ENCODE measurements around the gene AICDA.

AICDA gene

GRCh38 chr12:8644345-8645248 lies 31.9 kb upstream of the AICDA start:
- no peak for TF ChIP-seq CTCF (conservative IDR thresholded peaks at IDR 0.05; ENCODE audit: control insufficient read depth, insufficient read depth, low read depth, low read length)
- H3K4me3 ChIP-seq (ENCODE audit: control insufficient read depth, low read depth, low read length) = no peak overlapping the region

GRCh38 chr12:8642775-8643174 lies 30.1 kb upstream of the AICDA start:
- TF ChIP-seq CTCF (conservative IDR thresholded peaks at IDR 0.05; ENCODE audit: control insufficient read depth, insufficient read depth, low read depth, low read length) = no peak
- no peak overlapping the region for H3K4me3 ChIP-seq (ENCODE audit: control insufficient read depth, low read depth, low read length)
- no peak for DNase-seq (ENCODE audit: low read depth)

More at GRCh38 chr12:8644345-8645248, 31.9 kb upstream of the AICDA start:
- DNase-seq (ENCODE audit: low read depth) = peak; percentile 17

- no peak for DNase-seq (ENCODE audit: low read depth)
- H3K4me3 ChIP-seq (ENCODE audit: control insufficient read depth, low read depth, low read length) = no peak overlapping the region
- TF ChIP-seq CTCF (conservative IDR thresholded peaks at IDR 0.05; ENCODE audit: control insufficient read depth, insufficient read depth, low read depth, low read length) = no peak
These were observed 27.3 kb upstream of the AICDA start for GRCh38 chr12:8639936-8640335.

- DNase-seq (ENCODE audit: low read depth) = no peak
- no peak for TF ChIP-seq CTCF (conservative IDR thresholded peaks at IDR 0.05; ENCODE audit: control insufficient read depth, insufficient read depth, low read depth, low read length)
- H3K4me3 ChIP-seq (ENCODE audit: control insufficient read depth, low read depth, low read length) = no peak overlapping the region
These were observed 26.3 kb upstream of the AICDA start for GRCh38 chr12:8638951-8639350.

- no peak overlapping the region for H3K4me3 ChIP-seq (ENCODE audit: control insufficient read depth, low read depth, low read length)
- no peak for TF ChIP-seq CTCF (conservative IDR thresholded peaks at IDR 0.05; ENCODE audit: control insufficient read depth, insufficient read depth, low read depth, low read length)
- DNase-seq (ENCODE audit: low read depth) = no peak
These were observed 25.0 kb upstream of the AICDA start for GRCh38 chr12:8637666-8638065.

GRCh38 chr12:8637244-8637643 lies 24.6 kb upstream of the AICDA start:
- DNase-seq (ENCODE audit: low read depth) = no peak
- no peak for TF ChIP-seq CTCF (conservative IDR thresholded peaks at IDR 0.05; ENCODE audit: control insufficient read depth, insufficient read depth, low read depth, low read length)
- H3K4me3 ChIP-seq (ENCODE audit: control insufficient read depth, low read depth, low read length) = no peak overlapping the region

All from fibroblast of mammary gland (primary cell).